Measurements from ENCODE around the gene ADNP.

- TF ChIP-seq, protein P1, sequence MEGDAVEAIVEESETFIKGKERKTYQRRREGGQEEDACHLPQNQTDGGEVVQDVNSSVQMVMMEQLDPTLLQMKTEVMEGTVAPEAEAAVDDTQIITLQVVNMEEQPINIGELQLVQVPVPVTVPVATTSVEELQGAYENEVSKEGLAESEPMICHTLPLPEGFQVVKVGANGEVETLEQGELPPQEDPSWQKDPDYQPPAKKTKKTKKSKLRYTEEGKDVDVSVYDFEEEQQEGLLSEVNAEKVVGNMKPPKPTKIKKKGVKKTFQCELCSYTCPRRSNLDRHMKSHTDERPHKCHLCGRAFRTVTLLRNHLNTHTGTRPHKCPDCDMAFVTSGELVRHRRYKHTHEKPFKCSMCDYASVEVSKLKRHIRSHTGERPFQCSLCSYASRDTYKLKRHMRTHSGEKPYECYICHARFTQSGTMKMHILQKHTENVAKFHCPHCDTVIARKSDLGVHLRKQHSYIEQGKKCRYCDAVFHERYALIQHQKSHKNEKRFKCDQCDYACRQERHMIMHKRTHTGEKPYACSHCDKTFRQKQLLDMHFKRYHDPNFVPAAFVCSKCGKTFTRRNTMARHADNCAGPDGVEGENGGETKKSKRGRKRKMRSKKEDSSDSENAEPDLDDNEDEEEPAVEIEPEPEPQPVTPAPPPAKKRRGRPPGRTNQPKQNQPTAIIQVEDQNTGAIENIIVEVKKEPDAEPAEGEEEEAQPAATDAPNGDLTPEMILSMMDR (IDR thresholded peaks at IDR 0.05), result no peak
- no peak for TF ChIP-seq POLR2AphosphoS5 (IDR thresholded peaks at IDR 0.05)
Measured at GRCh38 chr20:50930139-50930975, 880 bp downstream of the ADNP start.

Measured in gastroesophageal sphincter (tissue), 3 donors.